NB4 (cell line): ENCODE results near the gene HNRNPDL.

Experiments used
- CTCF ChIP-seq: IDR thresholded peaks from one replicate; pipeline ENCODE4 v1.5.1; 2012; ENCODE audit warnings: low read depth, low read length
- MAX ChIP-seq: IDR thresholded peaks from 2 replicates; pipeline ENCODE4 v1.6.1; 2011; ENCODE audit warnings: low read depth, low read length
- MYC ChIP-seq: IDR thresholded peaks from 2 replicates; pipeline ENCODE4 v1.6.1; 2011; ENCODE audit warnings: low read depth, low read length
- POLR2A ChIP-seq: IDR thresholded peaks from 2 replicates; pipeline ENCODE4 v1.6.1; 2011; ENCODE audit warnings: mild to moderate bottlenecking; ENCODE audit not compliant: insufficient read length; ENCODE audit errors: extremely low read depth

- TF ChIP-seq CTCF (no peak), POLR2A (peak; percentile 55), MYC (peak; percentile 64), MAX (peak; percentile 83)
These were observed 56.2 kb downstream of the HNRNPDL start, which contains the start of gene HNRNPD for GRCh38 chr4:82373816-82374625.
